ENCODE data around the gene ZNF440.

- no peak for TF ChIP-seq CTCF (IDR thresholded peaks at IDR 0.05; ENCODE audit: poor library complexity)
- no peak for TF ChIP-seq EZH2 (IDR thresholded peaks at IDR 0.05; ENCODE audit: borderline replicate concordance)
These were observed 7.5 kb downstream of the ZNF440 start for GRCh38 chr19:11821474-11822109.
